GM12878 (cell line): ENCODE results near the gene COL27A1.

Source experiments
- CEBPB ChIP-seq, 2 experiments: fragments of 150-350 bp in 1 of 2; IDR thresholded peaks; 2 replicates each; pipeline ENCODE4 v1.6.1; 2012 to 2014; ENCODE audit warnings: low read depth in 2 of 2, low read length in 2 of 2, borderline replicate concordance in 1 of 2, inconsistent platforms in 1 of 2
- CREB1 ChIP-seq: IDR thresholded peaks from 2 replicates; pipeline ENCODE4 v1.6.1; 2012; ENCODE audit warnings: low read depth, mild to moderate bottlenecking, inconsistent platforms
- POLR2AphosphoS5 ChIP-seq: IDR thresholded peaks from 2 replicates; pipeline ENCODE4 v1.6.1; 2011; ENCODE audit warnings: mild to moderate bottlenecking, low read length, inconsistent platforms
- REST ChIP-seq: IDR thresholded peaks from 2 replicates; pipeline ENCODE4 v1.6.1; 2012; ENCODE audit warnings: mild to moderate bottlenecking, low read depth, low read length

GRCh38 chr9:114339130-114339908 lies 184.0 kb downstream of the COL27A1 start:
- TF ChIP-seq POLR2AphosphoS5, result no peak
- TF ChIP-seq CREB1, result no peak
- TF ChIP-seq REST, result no peak
- no peak for TF ChIP-seq CEBPB (IDR thresholded peaks at IDR 0.05; ENCODE audit: borderline replicate concordance in 1 of 2, low read depth in 2 of 2, low read length in 2 of 2)
